Stimulated activated CD4-positive, alpha-beta T cell treated with anti-CD3 and anti-CD28 coated beads, Interleukin-1b, Interleukin-23, amount 100 ng/mL, for 48 hours (primary cell): ENCODE data around the gene FOXN3.

Experiments
- DNase-seq: peaks from one replicate; pipeline ENCODE4 v3.0.0-alpha.2; 2020

FOXN3 gene

GRCh38 chr14:89379891-89380820, 36.9 kb downstream of the FOXN3 start:
- no peak for DNase-seq

GRCh38 chr14:89379006-89379405, 38.0 kb downstream of the FOXN3 start:
- no peak for DNase-seq

GRCh38 chr14:89378119-89378518, 38.9 kb downstream of the FOXN3 start:
- DNase-seq: peak; percentile 50

- DNase-seq: no peak
These were observed 39.5 kb downstream of the FOXN3 start for GRCh38 chr14:89377544-89377943.

GRCh38 chr14:89374908-89375307, 42.1 kb downstream of the FOXN3 start:
- DNase-seq: no peak

GRCh38 chr14:89373185-89373584, 43.8 kb downstream of the FOXN3 start:
- DNase-seq: no peak

GRCh38 chr14:89372512-89372883, 44.5 kb downstream of the FOXN3 start:
- no peak for DNase-seq

GRCh38 chr14:89371585-89372511, 45.2 kb downstream of the FOXN3 start:
- DNase-seq: no peak

- DNase-seq: no peak
These were observed 46.3 kb downstream of the FOXN3 start for GRCh38 chr14:89370781-89371180.

GRCh38 chr14:89370381-89370780, 46.7 kb downstream of the FOXN3 start:
- DNase-seq: no peak

GRCh38 chr14:89369656-89370055, 47.4 kb downstream of the FOXN3 start:
- DNase-seq: no peak

- DNase-seq: no peak
These were observed 48.2 kb downstream of the FOXN3 start for GRCh38 chr14:89368490-89369477.

- no peak for DNase-seq
These were observed 49.3 kb downstream of the FOXN3 start for GRCh38 chr14:89367779-89368120.

- no peak for DNase-seq
These were observed 49.9 kb downstream of the FOXN3 start for GRCh38 chr14:89366864-89367778.

GRCh38 chr14:89365061-89365801, 51.8 kb downstream of the FOXN3 start:
- peak; percentile 62 for DNase-seq

GRCh38 chr14:89364316-89364715, 52.7 kb downstream of the FOXN3 start:
- no peak for DNase-seq

GRCh38 chr14:89360277-89360676, 56.8 kb downstream of the FOXN3 start:
- no peak for DNase-seq

- DNase-seq: no peak
These were observed 57.4 kb downstream of the FOXN3 start for GRCh38 chr14:89359477-89360222.

- DNase-seq: no peak
These were observed 59.3 kb downstream of the FOXN3 start for GRCh38 chr14:89357655-89358297.
